OCI-LY7 (cell line): Measurements from ENCODE around the gene RASSF4. TPM values are rescaled to one million over a fixed set of nuclear protein-coding genes. Genes with fewer than 3 reads are reported as not detected.

ENCODE experiments used
- BruUV-seq: library from RNA; stranded (reverse); fragments of 400-500 nt; replicated peaks from 2 replicates; lab custom pipeline; 2021; lab: Mats Ljungman, UMichigan
- CTCF ChIA-PET: fragments of 300-600 bp; sonication (Branson Sonifier 250); formaldehyde crosslinking; loops from one replicate; lab custom pipeline; 2022; ENCODE audit warnings: antibody characterized with exemption; ENCODE audit not compliant: unreplicated experiment; lab: Charles Lee
- POLR2A ChIA-PET: fragments of 300-600 bp; sonication (Branson Sonifier 250); formaldehyde crosslinking; loops from one replicate; lab custom pipeline; 2022; ENCODE audit warnings: antibody characterized with exemption; lab: Charles Lee
- DNase-seq: peaks from one replicate; pipeline ENCODE4 v3.0.0-alpha.2; 2015; ENCODE audit warnings: low spot score
- H2AFZ ChIP-seq: fragments of 200-600 bp; sonication (generic), shearing (Covaris generic); 2 replicates; pipeline ENCODE4 v1.6.1; 2014; ENCODE audit warnings: mild to moderate bottlenecking, antibody characterized with exemption, low read length, moderate library complexity
- H3K27ac ChIP-seq: fragments of 200-600 bp; sonication (generic); 2 replicates; pipeline ENCODE4 v1.5.1; 2014; ENCODE audit warnings: mixed run types, low read depth, mild to moderate bottlenecking, moderate library complexity, low read length, inconsistent platforms; ENCODE audit not compliant: poor library complexity, severe bottlenecking
- H3K36me3 ChIP-seq: fragments of 200-600 bp; sonication (generic); 2 replicates; pipeline ENCODE4 v1.6.1; 2014; ENCODE audit warnings: mild to moderate bottlenecking, antibody characterized with exemption, low read length, moderate library complexity, mixed read lengths; ENCODE audit not compliant: insufficient read depth
- H3K4me1 ChIP-seq: fragments of 200-600 bp; sonication (generic); 2 replicates; pipeline ENCODE4 v1.5.1; 2014; ENCODE audit warnings: mild to moderate bottlenecking, low read length; ENCODE audit not compliant: insufficient read depth, poor library complexity, severe bottlenecking
- H3K4me2 ChIP-seq: fragments of 200-600 bp; sonication (generic); 2 replicates; pipeline ENCODE4 v1.6.1; 2014; ENCODE audit warnings: mild to moderate bottlenecking, low read length
- H3K4me3 ChIP-seq: fragments of 200-600 bp; sonication (generic); 2 replicates; pipeline ENCODE4 v1.5.1; 2014; ENCODE audit warnings: mild to moderate bottlenecking, low read depth, low read length; ENCODE audit not compliant: poor library complexity, severe bottlenecking
- H3K79me2 ChIP-seq: fragments of 200-600 bp; sonication (generic); 2 replicates; pipeline ENCODE4 v1.6.1; 2016; ENCODE audit warnings: low read depth, mild to moderate bottlenecking, low read length, moderate library complexity, mixed read lengths; ENCODE audit not compliant: insufficient read depth
- H3K9me2 ChIP-seq: fragments of 200-600 bp; sonication (generic); 2 replicates; pipeline ENCODE4 v1.6.1; 2016; ENCODE audit warnings: mild to moderate bottlenecking, low read length, mixed read lengths; ENCODE audit not compliant: insufficient read depth
- H3K9me3 ChIP-seq: fragments of 200-600 bp; sonication (generic); 2 replicates; pipeline ENCODE4 v1.6.1; 2014; ENCODE audit warnings: mild to moderate bottlenecking, mixed run types, low read length, mixed read lengths
- H4K20me1 ChIP-seq: fragments of 200-600 bp; sonication (generic); 2 replicates; pipeline ENCODE4 v1.6.1; 2014; ENCODE audit warnings: mild to moderate bottlenecking, antibody characterized with exemption, low read length, moderate library complexity, mixed read lengths; ENCODE audit not compliant: insufficient read depth
- CTCF ChIP-seq: fragments of 200-600 bp; sonication (generic); conservative IDR thresholded peaks from 2 replicates; pipeline ENCODE4 v1.5.1; 2014; ENCODE audit warnings: mild to moderate bottlenecking, antibody characterized with exemption, low read length, moderate library complexity, mixed read lengths
- EZH2phosphoT487 ChIP-seq: fragments of 200-600 bp; sonication (generic); IDR thresholded peaks from 2 replicates; pipeline ENCODE4 v1.6.1; 2018; ENCODE audit warnings: low read depth, borderline replicate concordance, mild to moderate bottlenecking, mixed run types, antibody characterized with exemption, low read length, moderate library complexity, mixed read lengths
- intact Hi-C: fragments of 100-400 bp; cut with micrococcal nuclease; formaldehyde crosslinking; loops from one replicate; pipeline ENCODE4 v1.10.0; 2022; ENCODE audit not compliant: unreplicated experiment
- total RNA-seq, 2 experiments: library from RNA; depleted of rRNA in 1 of 2; stranded (reverse); fragments of >200 nt in 1 of 2; shearing (Covaris generic) in 1 of 2; gene quantifications; 2 replicates each; pipeline ENCODE4 v1.2.3, GENCODE V29; 2014 to 2022

RASSF4 gene
- total RNA-seq, 2 experiments from 2014 or later: 2.6 to 5.3 TPM

- Histone ChIP-seq H2AFZ (no peak overlapping the region; the same call in 1 of the 2 replicates), H3K4me2 (no peak overlapping the region), H4K20me1 (no peaks in the 10 kb centered on the region), H3K4me3 (no peak overlapping the region), H3K4me1 (no peaks in the 10 kb centered on the region), H3K9me3 (no peaks in the 10 kb centered on the region), H3K79me2 (no peaks in the 10 kb centered on the region), H3K27ac (no peak overlapping the region), H3K36me3 (no peaks in the 10 kb centered on the region), H3K9me2 (no peaks in the 10 kb centered on the region)
- intact Hi-C loops: loop anchor here (1.0 kb wide), 1 partner anchor 43 kb away; no protein-coding TSS in a partner anchor
- peak; percentile 90 for DNase-seq
- ChIA-PET POLR2A (interaction anchor here (0.6 to 1.7 kb wide), 5 partner anchors 31 to 656 kb away, joined by 3 to 9 read pairs (median 3); no protein-coding TSS in a partner anchor), CTCF (interaction anchor here (0.7 to 1.1 kb wide), 6 partner anchors 12 to 75 kb away, joined by 3 to 5 read pairs (median 3); no protein-coding TSS in a partner anchor)
- no peak for TF ChIP-seq EZH2phosphoT487
- TF ChIP-seq CTCF: peak; percentile 94
- BruUV-seq: no TSS peak
Measured at GRCh38 chr10:44932517-44933450, 26.8 kb upstream of the RASSF4 start.

GRCh38 chr10:44933451-44934321 is 25.9 kb upstream of the RASSF4 start:
- H3K27ac ChIP-seq: no peak overlapping the region
- no peak overlapping the region for H3K4me3 ChIP-seq
- no peak overlapping the region for H3K4me2 ChIP-seq
- ChIA-PET POLR2A (interaction anchor here (0.9 to 1.7 kb wide), 4 partner anchors 30 to 69 kb away, joined by 3 to 9 read pairs (median 3); no protein-coding TSS in a partner anchor), CTCF (interaction anchor here (0.7 to 1.1 kb wide), 5 partner anchors 13 to 52 kb away, joined by 3 to 5 read pairs (median 3); no protein-coding TSS in a partner anchor)
- H3K9me2 ChIP-seq: no peaks in the 10 kb centered on the region
- BruUV-seq: no TSS peak
- H4K20me1 ChIP-seq: no peaks in the 10 kb centered on the region
- H3K9me3 ChIP-seq: no peaks in the 10 kb centered on the region
- no peaks in the 10 kb centered on the region for H3K4me1 ChIP-seq
- H3K79me2 ChIP-seq: no peaks in the 10 kb centered on the region
- TF ChIP-seq CTCF (no peak), EZH2phosphoT487 (no peak)
- intact Hi-C loops: no loop called here
- DNase-seq: no peak
- H3K36me3 ChIP-seq: no peaks in the 10 kb centered on the region
- H2AFZ ChIP-seq: no peak overlapping the region; the same call in 1 of the 2 replicates
